HG03139 (cell line): ENCODE measurements around the gene IER2.
A peak's percentile ranks its signal among the peaks of the same experiment; 100 is the strongest.

Experiments
- ATAC-seq: cut with Tn5 transposase; IDR thresholded peaks from one replicate; pipeline ENCODE4 v1.9.1; 2021; ENCODE audit not compliant: unreplicated experiment

The IER2 gene, protein sequence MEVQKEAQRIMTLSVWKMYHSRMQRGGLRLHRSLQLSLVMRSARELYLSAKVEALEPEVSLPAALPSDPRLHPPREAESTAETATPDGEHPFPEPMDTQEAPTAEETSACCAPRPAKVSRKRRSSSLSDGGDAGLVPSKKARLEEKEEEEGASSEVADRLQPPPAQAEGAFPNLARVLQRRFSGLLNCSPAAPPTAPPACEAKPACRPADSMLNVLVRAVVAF

DNA sequence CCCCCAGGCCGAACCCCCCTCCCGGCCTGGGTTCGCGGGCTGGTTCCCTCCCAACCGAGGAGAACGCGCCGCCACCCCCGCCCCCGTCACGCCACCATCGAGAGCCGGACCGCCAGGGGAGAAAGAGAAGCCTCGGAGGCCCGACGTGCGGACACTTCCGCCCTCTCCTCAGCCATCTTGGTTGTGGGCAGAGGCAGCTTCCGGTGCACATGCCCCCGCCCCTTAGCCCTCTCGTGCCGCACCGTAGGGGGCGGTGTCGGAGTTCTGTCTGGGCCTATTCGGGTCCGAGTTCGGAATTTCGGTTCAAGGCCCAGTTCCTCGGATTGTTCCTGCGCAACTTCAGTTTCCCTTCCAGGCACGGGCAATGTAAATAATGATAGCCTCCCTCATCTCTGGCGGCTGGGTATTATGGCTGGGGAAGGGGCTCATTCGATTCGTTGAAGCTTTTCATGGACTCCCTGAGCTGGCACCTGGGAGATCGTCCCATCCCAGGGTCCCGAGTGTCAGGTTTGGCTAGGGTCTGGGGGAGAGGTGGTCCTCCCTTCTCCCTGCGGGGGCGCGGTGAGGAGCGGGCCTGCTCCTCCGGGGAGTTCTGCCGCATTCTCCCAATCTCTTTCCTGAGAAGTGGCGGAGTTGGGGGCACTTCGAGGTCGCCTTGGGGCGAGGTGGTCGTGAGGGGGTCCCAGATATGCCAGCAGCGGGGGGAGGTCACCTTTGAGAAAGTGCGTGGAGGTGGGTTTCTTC is at the start of gene IER2, which contains the start of gene STX10:
TSS of gene IER2 (plus strand) at position 225 of the 744 bp plus-strand sequence. CDS start 2,776 bp downstream, outside the sequence.
TSS of gene STX10 (minus strand) at position 189 of the 744 bp plus-strand sequence. CDS start 202 bp downstream, outside the sequence.
- ATAC-seq = peak; percentile 26

DNA sequence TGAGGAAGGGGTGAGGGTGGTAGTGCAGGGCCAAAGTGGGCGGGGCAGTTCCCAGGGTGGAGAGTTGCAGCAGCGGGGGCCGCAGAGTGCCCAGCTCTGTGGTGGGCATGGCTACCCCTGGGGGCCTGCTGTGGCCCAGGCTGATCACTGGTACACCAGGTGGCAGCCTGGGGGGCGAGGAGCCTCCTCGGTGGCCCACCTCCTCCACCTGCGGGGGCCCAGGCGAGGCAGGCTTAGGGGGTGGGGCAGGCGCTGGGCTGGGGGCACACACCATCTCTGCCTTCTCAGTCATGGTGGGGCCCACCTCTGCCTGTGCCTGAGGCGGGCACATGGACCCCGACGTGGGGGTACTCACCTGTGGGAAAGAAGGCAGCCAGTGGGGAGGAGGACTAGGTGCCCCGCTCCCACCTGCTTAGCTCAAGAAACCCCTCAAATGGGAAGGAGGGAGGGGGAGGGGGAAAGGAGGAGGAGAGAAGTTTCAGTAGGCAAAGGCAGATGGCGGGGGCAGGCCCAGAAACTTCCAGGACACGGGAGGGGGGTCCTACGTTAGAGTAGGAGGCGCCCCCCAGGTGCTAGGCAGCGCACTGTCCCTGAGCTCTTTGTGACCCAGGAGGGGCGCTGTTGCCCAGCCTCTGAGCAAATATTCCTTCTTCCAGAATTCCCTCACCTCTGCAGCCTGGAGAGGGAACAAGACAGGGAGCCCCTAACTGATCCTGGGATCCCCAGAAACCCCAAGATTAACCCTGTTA is 49.2 kb upstream of the IER2 start:
- no peak for ATAC-seq

DNA sequence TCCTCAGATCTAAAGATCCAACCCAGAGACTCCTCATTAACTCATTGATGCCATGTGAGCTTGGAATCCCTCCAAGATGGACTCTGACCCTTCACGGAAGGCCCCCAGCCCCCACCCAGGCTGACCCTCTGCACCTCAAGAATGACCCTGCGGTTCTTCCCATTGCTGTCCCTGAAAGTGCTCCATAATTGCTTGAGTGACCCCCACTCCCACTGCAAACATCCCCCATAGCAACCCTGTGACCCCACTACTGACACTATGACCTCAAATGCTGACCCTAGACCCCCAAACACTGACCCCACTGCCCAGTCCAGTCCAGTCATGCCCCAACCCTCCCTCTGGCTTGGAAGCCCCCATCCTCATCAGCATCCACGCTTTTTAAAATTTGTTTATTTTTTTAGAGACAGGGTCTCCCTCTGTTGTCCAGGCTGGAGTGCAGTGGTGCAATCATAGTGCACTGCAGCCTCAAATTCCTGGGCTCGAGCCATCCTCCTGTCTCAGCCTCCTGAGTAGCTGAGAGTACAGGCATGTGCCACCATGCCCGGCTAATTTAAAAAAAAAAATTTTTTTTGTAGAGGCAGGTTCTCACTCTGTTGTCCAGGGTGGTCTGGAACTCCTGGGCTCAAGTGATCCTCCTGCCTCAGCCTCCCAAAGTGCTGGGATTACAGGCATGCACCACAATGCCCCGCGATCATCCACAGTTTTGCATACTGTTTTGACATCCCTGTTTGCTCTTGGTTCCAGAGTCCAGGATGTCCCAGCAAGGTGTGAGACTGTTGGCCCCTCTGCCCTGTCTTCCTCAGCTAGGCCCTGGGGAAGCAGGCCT is 48.4 kb upstream of the IER2 start:
- no peak for ATAC-seq

DNA sequence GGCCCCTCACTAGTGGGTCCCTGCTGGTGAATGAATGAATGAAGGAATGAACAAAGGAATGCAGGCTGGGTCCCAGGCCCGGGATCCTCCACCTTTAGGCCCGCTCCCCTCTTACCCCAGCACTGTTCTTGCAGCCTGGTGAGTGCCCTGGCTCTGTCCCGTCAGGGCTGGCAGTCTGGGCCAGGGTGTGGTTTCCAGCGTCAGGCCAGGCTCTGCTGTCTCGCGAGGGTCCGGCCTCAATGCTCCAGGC is 47.9 kb upstream of the IER2 start:
- ATAC-seq = no peak

DNA sequence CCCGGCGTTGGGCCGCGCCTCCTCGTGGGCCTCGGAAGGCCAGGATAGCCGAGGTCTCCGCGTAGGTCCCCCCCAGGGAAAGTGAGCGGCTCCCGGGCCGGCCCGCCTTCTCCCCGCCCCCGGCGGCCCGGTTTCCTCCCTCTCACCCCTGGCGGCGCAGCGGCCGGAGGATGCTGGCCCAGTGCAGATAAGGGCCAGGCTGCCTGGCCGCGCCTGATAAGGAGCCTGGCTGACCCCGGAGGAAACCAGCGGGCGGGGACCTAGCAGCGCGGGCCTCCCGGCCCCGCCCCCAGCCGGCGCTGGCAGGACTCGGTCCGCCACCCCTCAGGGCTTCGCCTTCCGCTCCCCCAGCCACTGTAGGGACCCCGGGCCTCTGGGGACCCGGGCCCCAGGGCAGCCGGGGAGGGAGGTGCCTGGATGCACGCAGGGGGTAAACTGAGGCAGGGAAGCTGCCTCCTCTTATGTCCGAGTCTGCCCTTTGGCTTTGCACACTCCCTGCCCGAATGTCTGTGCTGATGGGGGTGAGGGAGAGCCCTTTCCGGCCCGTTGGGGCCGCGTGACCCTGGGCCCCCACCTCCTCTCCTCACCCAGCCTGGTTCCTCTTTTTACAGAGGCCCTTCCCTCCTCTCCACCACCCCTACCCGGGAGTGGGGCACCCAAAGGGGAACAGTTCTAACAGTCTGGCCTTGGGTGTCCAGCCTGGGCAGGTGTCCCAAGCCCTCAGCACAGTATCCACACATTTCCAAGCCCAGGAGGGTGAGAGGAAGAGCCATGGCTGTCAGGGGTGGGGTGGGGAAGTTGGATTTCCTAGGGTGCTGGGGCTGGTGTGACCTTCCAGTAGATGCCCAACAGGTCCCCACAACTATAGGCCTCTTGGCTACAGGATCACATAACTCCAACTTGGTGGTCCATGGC is 47.3 kb upstream of the IER2 start, which contains the start of gene LYL1:
TSS of gene LYL1 (minus strand) at position 193 of the 915 bp plus-strand sequence. CDS start 1,687 bp downstream, outside the sequence.
- peak; percentile 42 for ATAC-seq

DNA sequence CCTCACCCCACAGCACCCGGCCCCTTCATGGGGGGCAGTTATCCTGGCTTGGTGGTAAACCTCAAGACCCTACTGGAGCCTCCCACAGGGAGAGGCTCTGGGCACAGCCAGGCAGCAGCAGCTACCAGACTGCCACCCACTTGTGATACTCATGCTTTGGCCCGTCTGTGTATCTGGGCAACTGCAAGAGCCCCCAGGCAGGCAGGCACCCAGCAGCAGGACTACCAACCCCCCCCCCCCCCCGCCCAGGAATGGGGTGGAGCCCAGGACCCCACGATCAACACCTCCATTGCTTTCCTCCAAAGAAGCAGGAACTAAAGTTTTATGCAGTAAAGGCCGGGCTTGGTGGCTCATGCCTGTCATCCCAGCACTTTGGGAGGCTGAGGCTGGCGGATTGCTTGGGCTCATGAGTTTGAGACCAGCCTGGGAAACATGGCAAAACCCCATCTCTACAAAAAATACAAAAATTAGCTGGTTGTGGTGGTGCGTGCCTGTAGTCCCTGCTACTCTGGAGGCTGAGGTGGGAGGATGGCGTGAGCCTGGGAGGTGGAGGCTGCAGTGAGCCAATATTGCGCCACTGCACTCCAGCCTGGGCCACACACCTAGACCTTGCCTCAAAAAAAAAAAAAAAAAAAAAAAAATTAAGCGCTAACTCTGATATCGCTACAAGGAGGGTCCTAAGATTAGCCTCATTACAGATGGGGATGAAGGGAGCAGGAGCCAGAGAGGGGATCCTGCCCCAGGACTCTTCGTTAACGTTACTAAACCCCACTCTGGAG is 46.4 kb upstream of the IER2 start:
- no peak for ATAC-seq

DNA sequence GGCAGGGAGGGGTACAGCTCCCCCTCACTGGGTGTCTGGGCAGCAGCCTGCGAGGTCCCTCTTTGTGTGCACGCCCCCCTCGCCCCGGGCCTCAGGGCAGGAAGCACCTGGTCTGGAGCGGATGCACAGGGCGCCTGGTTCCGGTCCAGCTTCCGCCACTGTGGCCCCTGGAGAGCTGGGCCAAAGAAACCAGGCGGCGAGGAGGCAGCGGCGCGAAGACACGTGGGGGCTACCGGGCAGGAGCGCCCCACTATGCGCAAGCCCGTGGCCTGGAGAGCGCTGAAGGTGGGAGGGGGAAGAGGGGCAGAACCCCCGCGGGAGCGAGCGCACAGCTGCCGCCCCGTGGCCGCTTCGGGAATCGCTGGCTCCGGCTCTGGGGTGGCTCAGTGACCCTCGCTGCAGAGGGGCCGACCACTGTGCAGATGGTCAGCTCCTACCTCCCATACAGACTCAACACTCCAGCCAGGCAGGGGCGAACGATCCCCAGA is 45.8 kb upstream of the IER2 start:
- ATAC-seq = peak; percentile 25

DNA sequence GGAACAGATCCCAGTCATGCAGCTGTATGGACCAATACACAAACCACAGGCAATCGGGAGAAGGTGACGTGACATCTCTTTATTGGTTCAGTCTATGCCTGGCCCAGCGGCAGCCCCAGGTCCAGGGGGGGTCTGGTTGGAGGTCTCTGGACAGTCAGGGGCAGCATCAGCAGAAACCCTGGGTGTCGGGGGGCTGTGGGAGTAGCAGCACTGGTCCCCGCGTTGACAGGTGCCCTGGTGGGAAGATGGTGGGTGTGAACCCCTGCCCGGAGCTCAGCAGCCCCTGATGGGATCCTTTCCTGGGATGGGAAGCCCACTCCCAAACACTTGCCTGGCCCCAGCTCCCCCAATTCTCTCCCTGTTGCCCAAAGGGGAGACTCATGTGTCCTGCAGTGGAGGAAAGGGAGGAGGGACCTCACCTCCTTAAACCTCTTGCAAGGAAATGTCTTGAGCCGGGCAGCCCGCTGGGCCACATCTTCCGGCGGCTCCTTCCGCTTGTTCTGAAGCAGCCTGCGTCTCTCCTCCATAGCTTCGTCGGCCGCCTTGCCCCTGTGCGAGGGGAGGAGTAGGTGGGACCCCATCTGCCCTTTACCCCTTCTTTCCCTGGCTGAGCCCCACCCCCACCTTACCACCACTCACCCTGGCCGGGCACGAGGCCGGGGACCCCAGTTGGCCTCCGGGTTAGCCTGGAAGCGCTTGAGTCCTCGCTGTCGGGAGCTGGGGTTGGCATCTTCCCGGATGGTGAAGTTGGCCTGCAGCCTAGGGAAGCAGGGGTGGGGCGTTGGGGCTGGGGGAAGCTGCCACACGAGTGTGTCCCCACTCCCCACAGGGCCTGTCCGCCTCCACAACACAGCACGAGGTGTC is 45.1 kb upstream of the IER2 start:
- no peak for ATAC-seq

DNA sequence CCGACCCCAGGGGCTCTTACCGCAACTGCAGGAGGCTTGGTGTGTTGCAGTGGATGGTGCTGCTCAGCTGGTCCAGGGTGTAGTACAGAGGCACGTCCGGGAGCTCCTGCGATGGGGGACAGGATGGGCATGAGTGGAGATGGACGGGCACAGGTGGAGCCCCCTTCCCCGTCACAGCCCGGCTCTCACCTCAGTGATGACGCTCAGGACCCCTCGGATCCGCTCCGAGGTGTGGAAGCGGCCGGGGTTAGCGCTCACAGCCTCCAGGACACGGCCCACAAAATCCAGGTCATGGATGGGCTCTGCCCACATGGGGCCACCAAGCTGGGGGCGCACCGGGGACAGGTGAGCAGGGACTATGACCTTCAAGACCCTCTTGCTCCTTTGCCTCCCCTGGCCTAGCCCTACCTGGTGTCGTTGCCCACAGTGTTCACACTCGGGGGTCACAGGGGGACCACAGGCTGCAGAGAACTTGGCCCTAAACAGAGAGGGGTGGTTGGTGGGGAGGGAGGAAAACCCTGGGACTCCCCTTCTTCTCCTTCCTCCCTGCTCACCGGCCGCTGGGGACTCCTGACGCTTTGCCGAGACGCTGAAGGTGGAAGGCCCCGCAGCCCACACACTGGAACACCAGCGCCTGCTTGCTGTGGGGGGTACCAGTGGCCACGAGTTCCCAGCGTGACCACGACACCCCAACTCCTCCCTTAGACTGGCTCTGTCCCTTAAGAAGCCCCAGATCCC is 40.7 kb upstream of the IER2 start:
- no peak for ATAC-seq

DNA sequence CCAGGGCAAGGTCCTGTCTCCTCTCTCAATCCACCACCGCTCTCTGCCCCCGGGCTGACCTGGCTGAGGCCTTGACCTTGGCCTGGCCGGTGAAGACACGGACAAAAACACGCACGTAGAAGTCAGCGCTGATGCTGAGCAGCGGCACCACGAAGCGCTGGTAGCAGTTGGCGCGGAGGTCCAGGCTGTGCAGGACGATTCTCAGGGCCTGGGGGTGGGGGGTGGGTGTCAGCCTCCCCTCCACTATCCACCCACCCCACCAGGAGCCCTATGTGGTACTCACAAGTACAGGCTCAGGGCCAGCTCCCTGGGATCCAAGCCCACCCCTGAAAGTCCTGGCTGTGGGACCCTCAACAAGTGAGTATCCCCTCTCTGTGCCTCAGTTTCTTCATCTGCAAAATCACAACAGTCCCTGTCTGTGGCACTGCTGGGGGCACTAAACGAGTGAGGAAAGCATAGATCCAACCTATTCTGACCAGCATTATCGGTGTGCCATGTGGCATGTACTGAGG is 40.1 kb upstream of the IER2 start:
- no peak for ATAC-seq

DNA sequence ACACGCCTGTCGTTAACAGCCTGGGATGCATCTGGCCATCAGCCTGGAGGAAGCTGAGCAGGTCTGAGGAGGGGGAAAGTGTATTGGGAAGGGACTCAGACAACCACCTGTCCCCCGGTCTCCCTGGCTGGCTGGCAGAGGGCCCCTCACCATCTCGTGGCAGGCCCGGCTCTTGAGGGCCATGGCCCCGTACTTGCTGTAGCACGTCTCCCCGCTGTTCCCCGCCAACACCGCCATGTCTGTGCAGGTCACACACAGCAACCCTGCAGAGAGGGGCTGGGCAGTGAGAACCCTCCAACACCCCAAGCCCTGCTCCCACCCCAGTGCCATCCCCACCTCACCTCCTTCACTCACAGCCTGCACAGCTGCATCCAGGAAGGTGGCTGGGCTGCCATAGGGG is 37.7 kb upstream of the IER2 start:
- ATAC-seq = no peak

DNA sequence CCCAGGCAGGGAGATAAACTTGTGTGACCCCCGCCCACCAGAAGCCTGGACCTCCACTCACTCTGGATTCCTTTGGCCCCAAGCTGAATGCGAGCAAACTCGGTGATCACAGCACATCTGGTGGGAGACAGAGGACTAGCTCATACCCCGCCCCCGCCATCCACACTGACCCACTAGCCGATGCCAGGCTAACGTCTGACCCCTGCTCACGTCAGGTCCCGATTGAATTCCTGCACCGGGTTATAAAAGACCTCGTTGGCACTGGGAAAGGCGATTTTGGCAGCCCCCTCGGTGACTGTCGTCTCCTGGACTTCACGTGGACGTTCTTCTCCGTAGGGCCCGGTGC is 34.3 kb upstream of the IER2 start:
- no peak for ATAC-seq

DNA sequence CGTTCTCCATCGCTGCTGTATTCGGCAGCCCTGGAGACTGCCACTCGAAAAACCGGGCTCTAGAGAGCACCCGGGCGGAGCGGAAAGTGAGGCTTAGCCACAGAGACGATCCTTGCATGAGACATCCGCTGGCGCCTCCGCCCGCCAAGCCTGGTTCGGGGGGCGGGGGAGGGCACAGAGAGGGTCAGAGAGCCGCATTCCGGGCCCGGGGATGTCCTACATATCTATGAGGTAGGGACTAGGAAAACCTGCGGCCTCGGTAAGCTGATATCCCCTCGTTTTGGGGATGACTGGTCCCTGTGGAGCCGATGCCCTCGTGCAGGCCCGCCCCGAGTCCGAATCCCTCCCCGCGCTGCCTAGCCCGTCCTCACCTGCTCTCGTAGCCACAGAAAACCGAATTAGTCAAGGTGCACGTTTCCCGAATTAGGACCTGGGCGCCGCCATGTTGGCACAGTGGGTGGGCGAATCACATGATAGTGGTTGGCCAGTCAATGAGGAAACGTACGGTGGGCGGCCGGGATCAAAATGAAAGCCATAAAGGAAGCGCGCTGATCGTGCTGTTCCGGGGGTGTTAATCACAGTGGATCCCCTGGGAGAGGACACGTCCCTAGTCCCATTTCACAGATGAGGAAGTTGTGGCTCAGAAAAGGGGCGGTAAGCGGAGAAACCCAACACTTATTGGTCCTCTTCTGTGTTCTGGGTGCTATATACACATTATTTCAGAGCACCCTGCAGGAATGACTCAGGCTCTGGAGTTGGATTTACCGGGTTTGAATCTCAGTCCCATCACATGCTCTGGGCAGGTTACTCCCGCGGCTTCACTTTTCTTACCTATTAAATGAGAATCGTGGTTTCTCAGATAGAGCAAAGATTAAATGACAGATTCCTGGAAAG is 33.7 kb upstream of the IER2 start, which contains the start of gene TRMT1:
TSS of gene TRMT1 (minus strand) at position 459 of the 894 bp plus-strand sequence. CDS start at position 118, 341 bp downstream.
- ATAC-seq = no peak

DNA sequence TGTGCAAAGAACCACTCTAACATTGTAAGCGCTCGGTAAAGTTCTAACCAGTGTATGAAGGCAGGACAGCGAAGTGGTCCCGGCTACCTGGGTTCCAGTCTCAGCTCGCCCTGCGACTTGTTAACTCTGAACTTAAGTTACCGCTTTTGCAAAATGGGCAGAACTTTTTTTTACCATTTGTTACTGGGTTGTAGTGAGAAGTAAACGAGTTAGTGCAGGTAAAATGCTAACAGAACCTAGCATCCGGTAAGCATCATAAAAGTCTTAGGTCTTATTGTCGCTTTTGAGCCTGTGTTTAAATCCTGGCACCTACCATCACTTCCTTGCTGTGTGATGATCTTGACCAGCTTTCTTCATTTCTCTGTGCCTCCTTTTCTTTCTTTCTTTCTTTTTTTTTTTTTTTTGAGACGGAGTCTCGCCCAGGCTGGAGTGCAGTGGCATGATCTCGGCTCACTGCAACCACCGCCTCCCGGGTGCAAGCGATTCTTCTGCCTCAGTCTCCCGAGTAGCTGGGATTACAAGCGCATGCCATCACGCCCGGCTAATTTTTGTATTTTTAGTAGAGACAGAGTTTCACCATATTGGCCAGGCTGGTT is 32.9 kb upstream of the IER2 start:
- ATAC-seq = no peak

DNA sequence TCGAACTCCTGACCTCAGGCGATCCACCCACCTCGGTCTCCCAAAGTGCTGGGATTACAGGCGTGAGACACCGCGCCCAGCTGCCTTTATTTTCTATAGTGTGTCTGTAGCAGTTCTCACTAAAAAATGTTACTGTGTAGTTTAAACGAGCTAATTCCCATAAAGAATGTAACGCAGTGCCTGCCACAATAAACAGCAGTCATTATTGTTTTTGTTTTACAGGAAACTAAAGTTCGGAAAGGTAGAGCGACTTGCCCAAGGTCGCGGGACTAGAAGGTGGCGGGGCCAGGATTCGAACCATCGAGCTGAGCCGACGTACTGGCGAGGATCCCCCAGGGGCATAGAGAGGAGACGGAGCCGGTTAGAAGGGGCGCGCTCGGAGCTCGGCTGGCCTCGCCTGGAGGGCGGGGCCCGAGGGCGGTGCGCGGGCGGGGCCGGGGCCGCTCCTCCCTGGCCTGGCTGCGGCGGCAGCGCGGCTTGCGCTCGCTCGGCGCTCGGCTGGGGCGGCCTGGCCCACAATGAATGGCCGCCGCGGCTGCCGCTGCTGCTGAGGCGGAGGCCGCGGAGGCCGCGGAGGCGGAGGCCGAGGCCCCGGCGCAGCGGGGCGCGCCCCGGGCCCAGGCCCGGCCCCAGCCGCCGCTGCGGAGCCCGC is 32.3 kb upstream of the IER2 start, which contains the start of gene NACC1:
TSS of gene NACC1 (plus strand) at position 493 of the 652 bp plus-strand sequence. CDS start 16,944 bp downstream, outside the sequence.
- ATAC-seq = peak; percentile 57
